ENCODE data around the gene TSPYL6.
"Not testable (repeated sequence)": the region's sequence is repeated elsewhere in the genome, so short reads cannot be mapped to it uniquely, and the experiment has no call there.

The TSPYL6 gene

GRCh38 chr2:54256091-54256694 lies at the start of gene TSPYL6:
TSPYL6 (minus strand) TSS chr2:54256229; CDS start chr2:54256151, 78 bp downstream.
- no peak for DNase-seq

- no peak for DNase-seq
Observed at GRCh38 chr2:54303631-54304030, 47.6 kb upstream of the TSPYL6 start.

- DNase-seq: no peak
Observed at GRCh38 chr2:54298514-54298913, 42.5 kb upstream of the TSPYL6 start.

GRCh38 chr2:54295911-54296310 lies 39.9 kb upstream of the TSPYL6 start:
- no peak for DNase-seq

GRCh38 chr2:54294665-54295064 lies 38.6 kb upstream of the TSPYL6 start:
- DNase-seq: not testable (repeated sequence)

GRCh38 chr2:54290356-54291025 lies 34.5 kb upstream of the TSPYL6 start:
- no peak for DNase-seq

GRCh38 chr2:54289917-54290316 lies 33.9 kb upstream of the TSPYL6 start:
- no peak for DNase-seq

- DNase-seq: no peak
Observed at GRCh38 chr2:54287532-54287931, 31.5 kb upstream of the TSPYL6 start.

- DNase-seq: no peak
Observed at GRCh38 chr2:54285451-54285850, 29.4 kb upstream of the TSPYL6 start.

GRCh38 chr2:54284826-54285225 lies 28.8 kb upstream of the TSPYL6 start:
- no peak for DNase-seq

- no peak for DNase-seq
Observed at GRCh38 chr2:54279385-54279784, 23.4 kb upstream of the TSPYL6 start.

- DNase-seq: no peak
Observed at GRCh38 chr2:54275541-54275940, 19.5 kb upstream of the TSPYL6 start.

GRCh38 chr2:54274781-54275242 lies 18.8 kb upstream of the TSPYL6 start:
- DNase-seq: no peak

GRCh38 chr2:54271843-54272627 lies 16.0 kb upstream of the TSPYL6 start:
- DNase-seq: no peak

- no peak for DNase-seq
Observed at GRCh38 chr2:54271189-54271588, 15.2 kb upstream of the TSPYL6 start.

- DNase-seq: no peak
Observed at GRCh38 chr2:54267577-54267976, 11.5 kb upstream of the TSPYL6 start.

- DNase-seq: not testable (repeated sequence)
Observed at GRCh38 chr2:54265081-54265480, 9.1 kb upstream of the TSPYL6 start.

GRCh38 chr2:54262015-54262765 lies 6.2 kb upstream of the TSPYL6 start:
- no peak for DNase-seq

GRCh38 chr2:54261537-54261936 lies 5.5 kb upstream of the TSPYL6 start:
- no peak for DNase-seq

- DNase-seq: no peak
Observed at GRCh38 chr2:54260241-54260595, 4.2 kb upstream of the TSPYL6 start.

GRCh38 chr2:54259413-54260240 lies 3.6 kb upstream of the TSPYL6 start:
- DNase-seq: no peak

GRCh38 chr2:54258166-54258565 lies 2.1 kb upstream of the TSPYL6 start:
- no peak for DNase-seq
